ENCODE results near the gene FAM13A. TPM values are rescaled to one million over a fixed set of nuclear protein-coding genes. Genes with fewer than 3 reads are reported as not detected.

Gene FAM13A
- total and polyA plus RNA-seq, 2 of the 13 experiments (the other 11 are each of a cell fraction or from before 2014, with no cell fraction given) = 1.2 to 36.2 TPM

GRCh38 chr4:88753658-88754571 lies 303.1 kb downstream of the FAM13A start (continued):
- no peak for TF ChIP-seq ZBTB49 (CRISPR knock-in tag; IDR thresholded peaks at IDR 0.05; ENCODE audit: borderline replicate concordance)
- TF ChIP-seq CENPX (CRISPR knock-in tag; IDR thresholded peaks at IDR 0.05) = no peak
- no peak for TF ChIP-seq SNAPC2 (CRISPR knock-in tag; IDR thresholded peaks at IDR 0.05)
- peak; percentile 84 for TF ChIP-seq HNF4A (CRISPR knock-in tag; IDR thresholded peaks at IDR 0.05)
- no peak for TF ChIP-seq E2F5 (CRISPR knock-in tag; conservative IDR thresholded peaks at IDR 0.05)
- no peak for TF ChIP-seq FOXP1 (IDR thresholded peaks at IDR 0.05)
- 0 out of 2 replicates have a peak, but pooled peaks have one; percentile 22 for TF ChIP-seq FOXP1 (CRISPR knock-in tag; IDR thresholded peaks at IDR 0.05)
- TF ChIP-seq ELF3 (CRISPR knock-in tag; IDR thresholded peaks at IDR 0.05) = peak; percentile 59; the same call in 1 of the 2 replicates
- no peak for TF ChIP-seq SRSF1 (optimal IDR thresholded peaks at IDR 0.05; ENCODE audit: low read depth, low read length)
- no peak for TF ChIP-seq ZSCAN22 (CRISPR knock-in tag; IDR thresholded peaks at IDR 0.05)
- TF ChIP-seq ARID3A (IDR thresholded peaks at IDR 0.05; ENCODE audit: low read depth, low read length) = peak; percentile 95
- peak; percentile 61; the same call in 1 of the 2 replicates for TF ChIP-seq MLX (CRISPR knock-in tag; IDR thresholded peaks at IDR 0.05)
- TF ChIP-seq MAX (IDR thresholded peaks at IDR 0.05) = peak; percentile 41; the same call in 1 of the 2 replicates
- no peak for TF ChIP-seq ZNF343 (CRISPR knock-in tag; IDR thresholded peaks at IDR 0.05)
- no peak for TF ChIP-seq ZNF850 (CRISPR knock-in tag; conservative IDR thresholded peaks at IDR 0.05)
- TF ChIP-seq EP300 (IDR thresholded peaks at IDR 0.05; ENCODE audit: low read depth in 2 of 2, low read length in 2 of 2) = peak in 1 of 2 experiments; percentile 83; a peak in 3 of 4 replicates
- TF ChIP-seq EP300 (CRISPR knock-in tag; IDR thresholded peaks at IDR 0.05; ENCODE audit: borderline replicate concordance) = no peak
- peak; percentile 72; the same call in 1 of the 2 replicates for TF ChIP-seq SALL1 (CRISPR knock-in tag; IDR thresholded peaks at IDR 0.05)
